Measurements from ENCODE around the gene FUT3.
A peak's percentile ranks its signal among the peaks of the same experiment; 100 is the strongest.

DNA sequence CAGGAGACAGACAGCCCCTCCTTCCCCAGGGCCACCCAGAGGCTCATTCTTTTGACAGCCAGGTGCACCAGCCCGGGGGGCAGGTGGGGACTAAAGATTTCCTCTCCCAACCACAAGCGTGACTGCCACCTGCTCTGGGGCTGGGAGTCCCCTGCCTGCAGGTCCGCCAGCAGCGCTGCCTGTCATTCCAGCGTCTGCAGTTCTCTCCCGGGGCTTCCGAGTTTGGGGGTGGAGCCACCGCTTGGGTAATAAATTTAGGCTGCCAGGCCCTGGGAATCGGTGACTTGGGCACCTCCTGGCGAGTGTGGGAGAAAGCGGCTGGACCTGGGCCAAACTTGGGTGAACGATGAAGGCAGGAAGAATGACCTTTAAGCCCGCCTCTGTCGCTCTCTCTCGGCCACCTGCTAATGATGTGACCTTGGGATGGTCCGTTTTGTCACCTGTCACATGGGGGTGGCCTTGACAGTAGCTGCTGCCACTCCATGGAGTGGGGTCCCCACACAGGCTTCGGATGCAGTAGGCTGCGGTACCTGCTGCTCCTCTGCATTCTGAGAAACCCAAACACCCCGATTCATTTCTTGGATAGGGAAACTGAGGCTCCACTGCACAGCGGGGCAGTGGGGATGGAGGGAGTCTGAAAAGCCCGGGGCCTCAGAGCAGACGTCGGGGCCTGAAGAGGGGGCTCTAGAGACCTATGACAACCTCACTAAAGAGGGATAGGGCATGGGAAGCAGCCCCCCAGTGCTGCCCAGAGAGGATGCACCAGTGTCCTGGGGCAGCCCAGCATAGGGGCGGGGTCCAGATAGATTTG, 24.5 kb downstream of the FUT3 start:
- TF ChIP-seq, protein P1, sequence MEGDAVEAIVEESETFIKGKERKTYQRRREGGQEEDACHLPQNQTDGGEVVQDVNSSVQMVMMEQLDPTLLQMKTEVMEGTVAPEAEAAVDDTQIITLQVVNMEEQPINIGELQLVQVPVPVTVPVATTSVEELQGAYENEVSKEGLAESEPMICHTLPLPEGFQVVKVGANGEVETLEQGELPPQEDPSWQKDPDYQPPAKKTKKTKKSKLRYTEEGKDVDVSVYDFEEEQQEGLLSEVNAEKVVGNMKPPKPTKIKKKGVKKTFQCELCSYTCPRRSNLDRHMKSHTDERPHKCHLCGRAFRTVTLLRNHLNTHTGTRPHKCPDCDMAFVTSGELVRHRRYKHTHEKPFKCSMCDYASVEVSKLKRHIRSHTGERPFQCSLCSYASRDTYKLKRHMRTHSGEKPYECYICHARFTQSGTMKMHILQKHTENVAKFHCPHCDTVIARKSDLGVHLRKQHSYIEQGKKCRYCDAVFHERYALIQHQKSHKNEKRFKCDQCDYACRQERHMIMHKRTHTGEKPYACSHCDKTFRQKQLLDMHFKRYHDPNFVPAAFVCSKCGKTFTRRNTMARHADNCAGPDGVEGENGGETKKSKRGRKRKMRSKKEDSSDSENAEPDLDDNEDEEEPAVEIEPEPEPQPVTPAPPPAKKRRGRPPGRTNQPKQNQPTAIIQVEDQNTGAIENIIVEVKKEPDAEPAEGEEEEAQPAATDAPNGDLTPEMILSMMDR (IDR thresholded peaks at IDR 0.05; ENCODE audit: control extremely low read depth in 1 of 3, insufficient read depth in 1 of 3, low read depth in 1 of 3, low read length in 3 of 3), result peak; percentile 11 to 39 (median 19)
- TF ChIP-seq EGR1 (IDR thresholded peaks at IDR 0.05; ENCODE audit: borderline replicate concordance, low read depth, low read length) (no peak), FOSL1 (IDR thresholded peaks at IDR 0.05; ENCODE audit: insufficient read depth, low read depth, low read length) (no peak), SUZ12 (IDR thresholded peaks at IDR 0.05; ENCODE audit: low read length) (no peak), NRF1 (IDR thresholded peaks at IDR 0.05; ENCODE audit: low read depth, low read length) (no peak), RBBP5 (IDR thresholded peaks at IDR 0.05; ENCODE audit: borderline replicate concordance, low read depth, low read length) (no peak), POLR2A (IDR thresholded peaks at IDR 0.05; ENCODE audit: control extremely low read depth in 1 of 2, low read depth in 2 of 2, low read length in 2 of 2) (no peak), POLR2AphosphoS5 (IDR thresholded peaks at IDR 0.05; ENCODE audit: low read depth, low read length) (no peak), RFX5 (IDR thresholded peaks at IDR 0.05; ENCODE audit: borderline replicate concordance, low read depth, low read length) (no peak), RAD21 (IDR thresholded peaks at IDR 0.05 in 1 of 2, conservative IDR thresholded peaks at IDR 0.05 in 1 of 2; ENCODE audit: low read depth in 2 of 2, low read length in 2 of 2) (peak in 1 of 2 experiments; percentile 36; a peak in 1 of 4 replicates), CBX5 (IDR thresholded peaks at IDR 0.05; ENCODE audit: low read depth, low read length) (no peak), RNF2 (IDR thresholded peaks at IDR 0.05; ENCODE audit: borderline replicate concordance, low read depth, low read length, missing control alignments, poor library complexity, severe bottlenecking) (no peak), EZH2 (IDR thresholded peaks at IDR 0.05; ENCODE audit: low read depth, low read length, severe bottlenecking) (no peak)
- TF ChIP-seq, protein P2, sequence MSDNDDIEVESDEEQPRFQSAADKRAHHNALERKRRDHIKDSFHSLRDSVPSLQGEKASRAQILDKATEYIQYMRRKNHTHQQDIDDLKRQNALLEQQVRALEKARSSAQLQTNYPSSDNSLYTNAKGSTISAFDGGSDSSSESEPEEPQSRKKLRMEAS (IDR thresholded peaks at IDR 0.05), result no peak

All from H1 (cell line).